HG02885 (cell line): Measurements from ENCODE around the gene MAGI2.

Source experiments
- ATAC-seq: cut with Tn5 transposase; IDR thresholded peaks from one replicate; pipeline ENCODE4 v1.9.1; 2021; ENCODE audit warnings: mild to moderate bottlenecking; ENCODE audit not compliant: unreplicated experiment, poor library complexity

Gene MAGI2

DNA sequence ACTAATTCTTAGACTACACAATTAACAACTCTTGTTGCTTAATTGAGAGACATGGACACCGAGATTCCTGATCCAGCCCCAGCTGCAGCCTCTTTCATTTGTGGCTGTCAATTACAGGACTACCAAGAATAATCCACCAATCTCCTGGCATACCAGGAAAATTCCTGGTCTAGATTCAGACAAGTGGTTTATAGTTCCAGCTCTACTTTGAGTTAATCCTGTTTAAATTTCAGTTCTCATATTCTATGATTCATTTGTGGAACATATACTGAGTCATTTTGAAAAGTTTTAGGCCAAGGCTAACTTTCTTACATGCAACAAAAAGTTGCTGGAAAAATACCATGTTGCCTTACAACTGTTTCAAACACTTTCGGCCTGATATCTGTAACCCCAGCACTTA lies 253.5 kb downstream of the MAGI2 start:
- no peak for ATAC-seq

GRCh38 chr7:79199266-79199665 lies 254.2 kb downstream of the MAGI2 start:
- ATAC-seq, result no peak

DNA sequence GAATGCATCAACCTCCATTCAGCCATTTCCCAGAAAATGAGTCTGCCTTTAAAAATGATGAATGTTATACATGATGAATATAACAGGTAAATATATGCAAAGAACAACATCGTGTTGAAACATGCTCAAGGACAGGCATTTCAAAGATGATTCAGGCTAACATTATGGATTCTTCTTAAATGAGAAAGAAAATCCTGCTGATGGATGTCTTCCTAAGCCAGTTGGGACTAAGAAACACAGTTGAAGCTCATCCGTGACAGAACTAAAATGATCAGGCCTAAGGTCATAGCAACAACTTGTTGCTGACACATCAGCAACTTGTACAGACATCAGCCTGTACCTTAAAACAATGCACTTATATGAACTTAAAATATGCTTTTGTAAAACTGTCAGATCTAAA lies 267.9 kb downstream of the MAGI2 start:
- ATAC-seq, result no peak

DNA sequence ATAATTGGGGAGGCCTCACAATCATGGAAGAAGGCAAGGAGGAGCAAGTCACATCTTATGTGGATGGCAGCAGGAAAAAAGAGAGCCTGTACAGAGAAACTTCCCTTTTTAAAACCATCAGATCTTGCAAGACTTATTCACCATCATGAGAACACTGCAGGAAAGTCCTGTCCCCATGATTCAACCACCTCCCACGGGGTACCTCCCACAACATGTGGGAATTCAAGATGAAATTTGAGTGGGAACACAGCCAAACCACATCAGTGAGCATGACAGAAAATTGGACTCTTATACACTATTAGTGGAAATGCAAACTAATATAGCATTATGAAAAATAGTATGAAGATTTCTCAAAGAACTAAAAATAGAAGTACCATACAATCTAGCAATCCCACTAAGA lies 271.2 kb downstream of the MAGI2 start:
- ATAC-seq, result no peak

DNA sequence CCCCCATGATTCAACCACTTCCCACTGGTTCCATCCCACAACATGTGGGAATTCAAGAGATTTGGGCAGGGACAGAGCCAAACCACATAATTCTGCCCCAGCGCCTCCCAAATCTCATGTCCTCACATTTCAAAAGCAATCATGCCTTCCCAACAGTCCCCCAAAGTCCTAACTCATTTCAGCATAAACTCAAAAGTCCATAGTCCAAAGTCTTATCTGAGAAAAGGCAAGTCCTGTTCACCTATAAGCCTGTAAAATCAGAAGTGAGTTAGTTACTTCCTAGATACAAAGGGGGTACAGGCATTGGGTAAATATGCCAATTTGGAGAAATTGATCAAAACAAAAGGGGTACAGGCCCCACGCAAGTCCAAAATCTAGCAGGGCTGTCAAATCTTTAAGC lies 272.9 kb downstream of the MAGI2 start:
- ATAC-seq, result no peak

DNA sequence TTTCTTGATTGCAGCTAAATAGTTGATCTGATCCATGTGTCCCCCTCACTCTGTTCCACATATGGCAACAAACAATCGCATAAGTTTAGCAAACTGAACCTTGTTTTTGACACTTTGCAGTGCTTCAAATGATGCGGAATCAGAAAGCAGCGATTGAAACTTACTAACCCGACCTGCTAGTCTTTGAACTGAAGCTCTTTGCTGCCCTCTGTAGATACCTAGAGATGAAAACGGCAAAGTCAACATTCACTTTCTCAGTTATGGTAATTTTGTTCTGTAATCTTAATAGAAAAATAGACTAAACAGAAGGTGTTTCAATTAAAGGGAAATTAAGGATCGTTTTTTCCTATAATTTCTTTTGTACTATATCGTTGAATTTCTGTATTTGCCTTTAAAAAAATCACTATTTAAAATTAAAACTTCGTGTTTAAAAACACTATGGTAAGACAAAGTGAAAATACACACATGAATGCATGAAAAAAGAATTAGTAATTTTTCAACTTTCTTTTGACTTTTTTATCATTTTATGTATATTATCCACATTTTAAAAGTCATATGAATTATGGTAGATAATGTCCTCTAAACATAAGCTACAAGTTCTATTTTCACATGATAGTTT lies 276.5 kb downstream of the MAGI2 start:
- ATAC-seq, result peak; percentile 67

- ATAC-seq, result no peak
Measured at GRCh38 chr7:79175374-79175773, 278.1 kb downstream of the MAGI2 start.

DNA sequence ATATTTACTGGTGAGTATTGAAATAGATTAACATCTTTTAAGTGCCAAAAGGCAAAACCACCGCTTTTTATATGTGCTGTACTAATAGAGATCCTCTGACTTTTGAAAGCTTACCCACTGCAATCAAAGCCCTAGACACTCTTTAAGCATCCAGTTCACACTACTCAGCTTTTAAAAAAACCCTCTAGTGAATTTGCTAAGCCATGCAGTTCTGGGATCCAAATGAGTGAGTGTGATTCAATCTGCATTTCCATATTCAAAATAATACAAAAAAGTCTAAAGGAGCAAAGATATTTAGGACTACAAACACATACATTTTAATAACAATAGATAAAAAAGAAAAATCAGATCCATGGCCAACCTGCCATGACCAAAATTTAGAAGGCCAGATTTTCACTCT lies 288.2 kb downstream of the MAGI2 start:
- ATAC-seq, result no peak

- no peak for ATAC-seq
Measured at GRCh38 chr7:79159040-79159664, 294.3 kb downstream of the MAGI2 start.

DNA sequence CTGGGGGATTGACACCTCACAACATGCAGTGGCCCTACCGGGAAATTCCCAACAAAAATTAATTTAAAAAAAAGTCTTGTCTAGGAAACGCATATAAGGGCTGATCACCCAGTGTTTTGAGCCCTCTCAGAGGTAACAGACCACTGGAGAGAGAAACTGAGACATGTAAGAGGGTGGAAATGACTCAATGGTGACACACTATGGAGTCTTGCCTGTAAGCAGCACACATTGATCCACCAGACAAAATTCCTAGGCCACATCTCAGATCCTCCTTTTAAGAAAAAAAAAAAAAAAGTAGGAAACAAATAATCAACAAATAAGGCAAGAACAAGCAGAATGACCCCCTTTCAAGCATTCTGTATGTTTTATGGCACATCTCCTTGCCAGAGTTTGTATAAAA lies 296.2 kb downstream of the MAGI2 start:
- ATAC-seq, result no peak

GRCh38 chr7:79149831-79150230 lies 303.6 kb downstream of the MAGI2 start:
- ATAC-seq, result no peak

- no peak for ATAC-seq
Measured at GRCh38 chr7:79142706-79143105, 310.8 kb downstream of the MAGI2 start.

- ATAC-seq, result no peak
Measured at GRCh38 chr7:79141252-79141651, 312.2 kb downstream of the MAGI2 start.

DNA sequence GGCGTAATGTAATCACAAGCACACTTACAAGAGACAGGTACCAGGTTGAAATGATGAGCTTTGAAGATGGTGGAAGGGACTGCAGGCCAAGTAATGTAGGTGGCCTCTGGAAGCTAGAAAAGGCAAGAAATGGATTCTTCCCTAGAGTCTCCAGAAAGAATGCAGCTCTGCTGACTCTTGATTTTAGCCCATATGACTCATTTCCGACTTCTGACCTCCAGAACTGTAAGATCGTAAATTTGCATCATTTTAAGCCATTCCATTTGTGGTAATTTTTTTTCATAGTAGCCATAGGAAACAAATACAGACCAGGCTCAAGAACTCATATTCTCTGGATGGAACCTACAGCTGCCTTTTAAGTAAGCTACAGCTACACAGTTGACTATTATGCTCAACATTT lies 315.5 kb downstream of the MAGI2 start:
- no peak for ATAC-seq

GRCh38 chr7:79132844-79133451 lies 320.5 kb downstream of the MAGI2 start:
- ATAC-seq, result no peak

GRCh38 chr7:79130715-79131114 lies 322.8 kb downstream of the MAGI2 start:
- no peak for ATAC-seq

GRCh38 chr7:79124331-79124730 lies 329.1 kb downstream of the MAGI2 start:
- ATAC-seq, result no peak

DNA sequence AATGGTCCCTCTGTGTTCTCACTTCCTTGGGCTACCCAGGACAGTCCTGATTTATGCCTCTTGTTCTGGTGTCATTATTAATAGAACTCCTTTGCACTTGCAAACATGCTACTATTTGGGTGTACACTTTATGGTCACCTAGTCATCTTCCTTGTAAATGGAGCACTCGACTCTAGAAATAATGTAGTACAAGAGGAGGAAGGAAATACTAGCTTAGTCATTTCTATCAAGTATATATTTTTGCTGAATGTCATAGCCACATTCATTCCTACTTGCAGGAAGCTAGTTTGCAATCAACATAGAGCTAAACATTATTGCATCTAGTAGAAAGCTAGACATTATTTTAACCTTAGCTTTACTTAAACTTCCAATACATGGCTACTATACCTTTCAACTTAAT lies 335.3 kb downstream of the MAGI2 start:
- no peak for ATAC-seq

DNA sequence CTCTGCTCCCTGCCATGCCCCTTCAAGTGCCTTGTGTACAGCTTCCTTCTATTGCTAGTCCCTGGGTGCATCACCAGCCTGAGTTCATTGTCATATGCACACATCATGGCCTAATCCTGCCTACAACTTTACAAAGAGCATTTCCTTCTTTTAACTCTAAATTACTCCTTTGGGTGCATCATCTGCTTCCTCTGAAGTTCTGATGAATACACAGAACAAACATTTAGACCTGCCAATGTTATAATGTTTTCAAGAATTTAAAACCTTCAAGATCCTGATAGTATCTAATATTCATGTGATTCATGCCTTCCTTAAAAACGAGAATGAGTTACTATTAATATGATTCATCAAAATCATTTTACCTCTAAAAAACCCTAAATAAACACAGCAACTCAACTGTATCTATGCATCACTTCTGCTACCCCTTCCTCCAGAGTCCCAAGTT lies 357.1 kb downstream of the MAGI2 start:
- no peak for ATAC-seq

DNA sequence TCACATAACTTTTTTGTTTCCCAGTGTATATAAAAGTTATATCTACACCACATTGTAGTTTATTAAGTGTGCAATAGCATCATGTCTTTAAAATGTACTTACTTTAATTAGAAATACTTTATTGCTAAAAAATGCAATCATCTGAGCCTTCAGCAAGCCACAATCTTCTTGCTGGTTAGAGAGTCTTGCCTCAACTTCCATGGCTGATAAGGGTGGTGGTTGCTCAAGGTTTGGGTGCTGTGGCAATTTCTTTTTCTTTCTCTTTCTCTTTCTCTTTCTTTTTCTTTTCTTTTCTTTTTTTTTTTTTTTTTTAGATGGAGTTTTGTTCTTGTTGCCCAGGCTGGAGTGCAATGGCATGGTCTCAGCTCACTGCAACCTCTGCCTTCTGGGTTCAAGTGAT lies 360.0 kb downstream of the MAGI2 start:
- ATAC-seq, result no peak

GRCh38 chr7:79091661-79092060 lies 361.8 kb downstream of the MAGI2 start:
- ATAC-seq, result no peak

DNA sequence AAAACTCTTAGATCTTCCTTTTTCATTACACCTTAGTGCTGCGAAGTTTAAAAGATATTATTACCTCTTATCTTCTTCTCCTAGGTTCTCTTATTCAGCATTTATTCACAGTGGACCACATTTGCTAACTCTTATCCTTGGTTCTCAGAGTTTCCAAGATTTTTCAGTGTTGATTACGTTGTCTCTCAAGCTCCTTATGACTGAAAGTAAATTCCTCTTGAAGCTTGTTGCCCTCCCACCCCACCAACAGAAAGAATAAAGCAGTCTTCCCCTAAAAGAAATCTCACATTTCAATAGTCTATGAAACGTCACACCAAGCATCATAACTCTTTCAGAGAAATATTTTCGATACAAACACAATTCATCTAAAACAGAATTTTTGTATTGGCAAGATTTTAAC lies 362.5 kb downstream of the MAGI2 start:
- ATAC-seq, result no peak
